Measurements from ENCODE around the gene ST8SIA5.

DNA sequence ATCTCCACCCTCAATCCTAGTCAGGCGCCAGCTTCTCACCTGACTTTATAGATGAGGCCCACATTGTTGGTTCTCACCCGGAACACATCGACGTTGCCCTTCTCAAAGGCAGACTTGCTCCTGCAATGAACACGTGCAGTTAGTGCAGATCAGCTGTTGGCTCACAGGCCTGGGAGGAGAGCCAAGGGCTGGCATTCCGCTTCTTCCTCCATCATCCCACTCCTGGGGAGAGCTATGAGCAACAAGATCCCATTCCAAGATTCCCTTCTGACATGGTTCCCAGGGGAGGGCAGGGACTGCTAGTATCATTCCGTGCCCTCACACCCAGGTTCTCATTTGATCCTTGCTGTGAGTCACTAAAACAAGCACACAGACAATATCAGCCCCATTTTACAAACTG, 114.9 kb downstream of the ST8SIA5 start:
- TF ChIP-seq SNAI2 (CRISPR knock-in tag; IDR thresholded peaks at IDR 0.05), result no peak
- no peak for TF ChIP-seq TOX (CRISPR knock-in tag; IDR thresholded peaks at IDR 0.05; ENCODE audit: borderline replicate concordance)
- TF ChIP-seq, protein P1, sequence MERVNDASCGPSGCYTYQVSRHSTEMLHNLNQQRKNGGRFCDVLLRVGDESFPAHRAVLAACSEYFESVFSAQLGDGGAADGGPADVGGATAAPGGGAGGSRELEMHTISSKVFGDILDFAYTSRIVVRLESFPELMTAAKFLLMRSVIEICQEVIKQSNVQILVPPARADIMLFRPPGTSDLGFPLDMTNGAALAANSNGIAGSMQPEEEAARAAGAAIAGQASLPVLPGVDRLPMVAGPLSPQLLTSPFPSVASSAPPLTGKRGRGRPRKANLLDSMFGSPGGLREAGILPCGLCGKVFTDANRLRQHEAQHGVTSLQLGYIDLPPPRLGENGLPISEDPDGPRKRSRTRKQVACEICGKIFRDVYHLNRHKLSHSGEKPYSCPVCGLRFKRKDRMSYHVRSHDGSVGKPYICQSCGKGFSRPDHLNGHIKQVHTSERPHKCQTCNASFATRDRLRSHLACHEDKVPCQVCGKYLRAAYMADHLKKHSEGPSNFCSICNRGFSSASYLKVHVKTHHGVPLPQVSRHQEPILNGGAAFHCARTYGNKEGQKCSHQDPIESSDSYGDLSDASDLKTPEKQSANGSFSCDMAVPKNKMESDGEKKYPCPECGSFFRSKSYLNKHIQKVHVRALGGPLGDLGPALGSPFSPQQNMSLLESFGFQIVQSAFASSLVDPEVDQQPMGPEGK (CRISPR knock-in tag; IDR thresholded peaks at IDR 0.05; ENCODE audit: borderline replicate concordance), result no peak
- TF ChIP-seq, protein P2, sequence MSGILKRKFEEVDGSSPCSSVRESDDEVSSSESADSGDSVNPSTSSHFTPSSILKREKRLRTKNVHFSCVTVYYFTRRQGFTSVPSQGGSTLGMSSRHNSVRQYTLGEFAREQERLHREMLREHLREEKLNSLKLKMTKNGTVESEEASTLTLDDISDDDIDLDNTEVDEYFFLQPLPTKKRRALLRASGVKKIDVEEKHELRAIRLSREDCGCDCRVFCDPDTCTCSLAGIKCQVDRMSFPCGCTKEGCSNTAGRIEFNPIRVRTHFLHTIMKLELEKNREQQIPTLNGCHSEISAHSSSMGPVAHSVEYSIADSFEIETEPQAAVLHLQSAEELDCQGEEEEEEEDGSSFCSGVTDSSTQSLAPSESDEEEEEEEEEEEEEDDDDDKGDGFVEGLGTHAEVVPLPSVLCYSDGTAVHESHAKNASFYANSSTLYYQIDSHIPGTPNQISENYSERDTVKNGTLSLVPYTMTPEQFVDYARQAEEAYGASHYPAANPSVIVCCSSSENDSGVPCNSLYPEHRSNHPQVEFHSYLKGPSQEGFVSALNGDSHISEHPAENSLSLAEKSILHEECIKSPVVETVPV (CRISPR knock-in tag; IDR thresholded peaks at IDR 0.05), result no peak

Measured in SK-N-SH treated with all-trans-retinoic acid at 6 μM for 48 hours (cell line).